NCI-H1694 treated with DMSO at 0.1 percent for 48 hours (cell line): Measurements from ENCODE around the gene HSH2D.

Source experiments
- DNase-seq: peaks from one replicate; lab custom pipeline; 2025; lab: John Stamatoyannopoulos, UW

HSH2D gene

DNA sequence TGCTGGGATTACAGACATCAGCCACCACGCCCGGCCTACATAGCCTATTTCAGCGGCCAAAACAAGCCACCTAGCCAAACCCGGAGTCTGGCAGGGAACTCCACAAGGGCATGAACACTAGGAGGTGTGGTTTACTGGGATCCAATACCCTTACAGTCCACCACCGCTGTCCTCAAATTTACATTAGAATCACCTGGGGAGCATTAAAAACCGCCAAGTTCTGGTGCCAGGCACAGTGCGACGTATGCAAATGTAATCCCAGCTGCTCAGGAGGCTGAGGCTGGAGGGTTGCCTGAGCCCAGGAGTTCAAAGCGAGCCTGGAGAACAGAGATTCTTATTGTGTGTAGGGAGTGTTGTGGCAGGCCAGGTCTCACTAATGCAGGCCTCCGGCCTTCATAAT is 50.0 kb downstream of the HSH2D start:
- no peak for DNase-seq

DNA sequence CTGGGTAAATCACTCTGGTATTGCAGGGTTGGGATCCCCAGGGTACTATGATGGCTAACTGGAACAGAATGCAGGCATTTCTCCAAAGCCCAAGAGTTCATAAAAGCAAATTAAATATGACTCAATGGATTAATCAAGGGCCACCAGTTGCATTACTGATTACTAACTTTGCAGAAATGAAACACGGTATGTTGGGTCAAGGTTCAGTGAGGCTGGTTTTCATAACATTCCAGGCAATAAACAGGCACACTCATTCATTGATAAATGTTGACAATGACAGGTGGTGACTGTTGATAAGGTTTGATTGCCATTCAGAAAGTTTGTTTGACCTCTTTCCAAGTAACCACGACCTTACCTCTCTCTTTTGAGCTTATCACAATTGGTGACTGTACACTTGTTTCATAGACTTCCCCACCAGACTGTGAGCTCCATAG is 53.7 kb downstream of the HSH2D start:
- no peak for DNase-seq

DNA sequence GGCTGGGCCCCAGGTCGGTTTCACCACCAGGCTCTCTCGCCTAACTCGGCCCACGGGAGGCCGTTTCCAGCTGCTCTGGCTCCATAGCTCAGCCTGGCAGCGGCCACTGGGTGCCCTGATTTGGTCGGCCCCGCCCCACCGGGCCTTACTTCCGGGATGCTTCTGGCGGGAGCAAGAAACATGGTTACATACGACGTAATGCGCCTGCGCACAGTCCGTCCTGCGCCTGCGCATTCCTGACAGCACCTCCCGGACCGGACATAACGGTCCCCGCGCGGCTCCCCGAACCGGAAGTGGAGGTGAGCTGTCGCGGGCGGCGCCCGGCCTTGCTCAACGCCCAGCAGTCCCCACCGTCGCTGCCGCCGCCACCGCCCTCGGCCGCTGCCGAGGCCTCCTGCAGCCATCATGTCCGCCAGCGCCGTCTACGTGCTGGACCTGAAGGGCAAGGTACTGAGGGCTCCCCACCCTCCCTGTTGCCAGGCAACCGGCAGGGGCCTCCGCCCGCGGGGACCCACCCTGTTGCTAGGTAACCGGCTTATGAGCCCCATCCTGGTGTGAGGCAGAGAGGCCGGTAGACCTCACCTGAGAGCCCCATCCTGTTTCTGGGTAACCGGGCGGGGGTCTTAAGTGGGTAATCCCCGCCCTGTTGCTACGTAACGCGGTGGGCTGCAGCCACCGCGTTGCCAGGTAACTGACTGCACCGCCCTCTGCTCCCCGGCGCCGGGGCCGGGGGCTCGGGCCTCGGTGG is 54.3 kb downstream of the HSH2D start, which contains the start of gene AP1M1:
Gene AP1M1, plus strand, starts transcription at position 290 of the 748 bp plus-strand sequence. Its CDS starts 116 bp downstream, at position 406.
- peak; percentile 86 for DNase-seq

DNA sequence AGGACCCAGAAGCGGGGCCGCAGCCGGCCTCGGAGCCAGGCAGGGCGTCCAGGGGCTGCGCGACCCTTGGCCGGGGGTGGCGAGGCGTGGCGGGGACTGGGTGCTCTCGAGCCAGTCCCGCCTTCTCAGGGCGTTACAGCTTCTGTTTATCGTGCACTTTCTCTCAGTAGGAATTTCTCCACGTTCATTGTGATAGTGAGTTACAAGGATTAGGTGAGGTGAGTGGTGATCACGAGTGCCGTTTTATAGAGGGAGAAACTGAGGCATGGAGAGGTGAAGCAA is 54.8 kb downstream of the HSH2D start:
- DNase-seq, result no peak

DNA sequence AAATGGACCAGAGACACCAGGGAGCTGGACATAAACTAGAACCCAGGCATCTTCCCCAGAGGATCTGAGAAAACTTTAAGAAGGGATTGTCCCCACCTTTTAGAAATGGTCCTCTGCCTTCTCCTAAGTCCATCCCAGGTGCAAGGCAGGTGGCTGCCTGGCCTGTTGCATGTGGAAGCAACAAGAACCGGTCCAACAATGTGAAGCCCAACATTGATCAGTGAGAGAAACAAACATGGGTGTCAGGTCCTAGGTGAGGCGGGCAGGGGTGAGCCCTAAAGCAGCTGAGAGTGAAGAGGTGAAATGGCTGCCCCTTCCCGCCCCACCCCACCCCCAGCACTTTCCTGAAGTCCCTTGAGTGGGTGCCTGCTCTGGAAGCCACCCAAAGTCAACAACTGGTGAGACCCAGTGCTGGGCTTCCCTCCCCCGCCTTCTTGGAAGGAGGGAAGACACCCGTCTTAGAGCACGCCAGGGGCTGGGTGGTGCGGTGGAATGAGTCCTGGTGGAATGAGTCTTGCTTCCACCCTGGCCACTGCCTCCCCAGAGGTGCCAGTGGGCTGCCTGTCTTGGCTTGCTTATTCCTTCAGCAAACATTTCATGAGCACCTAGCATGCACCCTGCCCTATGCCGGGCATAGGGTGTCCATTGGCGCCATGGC is 55.9 kb downstream of the HSH2D start:
- no peak for DNase-seq

DNA sequence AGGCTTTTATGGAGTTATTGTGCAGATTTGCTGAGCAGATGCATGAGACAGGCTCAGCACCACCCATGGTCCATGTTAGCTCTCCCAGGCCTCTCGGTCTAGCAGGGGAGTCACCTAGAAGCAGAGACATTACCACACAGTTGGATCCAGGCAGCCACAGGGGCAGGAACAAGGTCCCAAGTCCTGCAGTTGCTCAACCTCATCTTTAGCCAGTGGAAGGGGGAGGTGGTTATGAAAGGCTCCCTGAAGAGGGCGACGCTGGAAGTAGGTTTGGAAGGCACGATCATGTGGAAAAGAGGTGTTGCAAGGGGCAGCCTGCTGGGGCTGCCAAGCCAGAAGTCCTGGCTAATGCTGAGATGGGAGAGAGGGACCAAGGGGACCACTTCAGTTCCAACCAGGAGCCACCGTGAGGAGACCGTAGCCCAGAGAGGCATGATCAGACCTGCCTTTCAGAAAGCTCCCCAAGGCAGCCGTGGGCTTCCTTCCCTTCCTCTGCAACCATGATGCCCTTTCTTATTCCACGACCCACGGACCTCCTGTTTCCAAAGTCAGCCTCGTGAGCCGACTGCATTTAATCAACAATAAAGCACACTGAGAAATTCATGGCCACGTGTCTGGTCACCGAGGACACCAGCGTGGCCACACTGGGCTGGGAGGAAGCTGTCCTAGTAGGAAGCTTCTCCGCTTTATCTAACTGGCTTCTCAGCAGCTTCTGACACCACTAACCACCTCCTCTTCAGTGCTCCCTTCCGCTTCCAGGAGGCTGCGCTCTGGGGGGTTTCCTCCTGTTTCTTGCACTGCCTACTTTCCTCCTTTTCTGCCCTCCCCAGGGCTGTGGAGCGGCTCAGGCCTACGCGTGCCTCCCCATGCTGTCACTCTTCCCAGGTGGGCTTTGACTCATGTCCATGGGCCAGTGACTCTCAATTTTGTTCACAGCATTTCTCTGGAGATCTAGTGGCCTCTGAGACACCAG is 56.8 kb downstream of the HSH2D start:
- DNase-seq, result no peak

DNA sequence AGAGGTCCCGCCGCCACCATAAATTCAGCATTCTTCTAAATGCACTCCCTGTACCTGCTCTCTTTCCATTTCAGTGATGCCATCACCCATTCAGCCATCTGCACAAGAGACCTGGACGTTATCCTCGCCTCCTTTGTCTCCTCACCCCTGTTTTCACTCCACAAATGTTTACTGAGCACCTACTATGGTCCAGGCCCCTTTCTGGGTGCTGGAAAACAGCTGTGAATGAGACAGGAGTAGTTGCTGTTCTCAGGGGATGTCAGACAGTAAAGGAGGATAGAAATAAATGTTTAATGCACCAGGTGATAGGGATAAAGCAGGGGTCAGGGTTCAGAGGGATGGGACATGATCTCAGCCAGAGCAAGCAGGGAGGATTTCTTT is 57.5 kb downstream of the HSH2D start:
- no peak for DNase-seq

DNA sequence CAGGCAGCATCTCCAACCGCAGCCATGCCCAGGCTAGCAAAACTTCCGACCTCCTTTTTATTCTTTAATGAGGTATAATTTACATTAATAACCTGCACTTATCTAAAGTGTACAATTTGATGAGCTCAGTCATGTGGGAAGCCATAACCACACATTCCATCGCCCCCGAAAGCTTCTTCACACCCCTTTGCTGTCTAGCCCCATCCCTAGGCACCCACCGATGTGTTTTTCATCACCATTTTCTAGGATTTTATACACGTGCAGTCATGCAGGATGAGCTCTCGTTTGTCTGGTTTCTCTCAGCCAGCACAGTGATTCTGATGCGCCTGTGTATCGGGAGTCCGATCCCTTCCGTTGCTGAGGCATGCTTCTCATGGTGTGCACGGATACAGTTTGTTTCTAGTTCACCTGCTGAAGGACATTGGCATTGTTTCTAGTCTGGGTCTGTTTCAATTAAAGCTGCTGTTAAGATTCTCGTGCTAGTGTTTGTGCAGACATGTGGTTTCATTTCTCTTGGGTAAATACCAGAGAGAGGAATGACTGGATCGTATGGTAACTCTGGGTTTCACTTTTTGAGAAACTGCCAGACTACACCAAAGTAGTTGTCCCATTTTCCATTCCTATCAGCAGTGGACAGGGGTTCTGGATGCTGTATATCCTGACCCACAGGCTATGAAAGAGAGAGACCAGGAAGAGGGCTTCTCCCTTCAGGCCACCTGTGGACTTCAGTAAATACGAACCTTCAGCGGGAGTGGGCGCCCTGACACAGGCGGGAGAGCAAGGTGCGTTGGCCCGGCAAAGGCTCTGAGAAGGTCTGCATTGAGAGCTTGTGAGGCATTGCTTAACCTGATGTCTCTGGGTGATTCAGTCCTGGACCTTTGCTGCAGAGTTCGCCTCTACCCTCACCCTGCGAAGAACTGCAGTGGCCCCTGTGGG is 59.1 kb downstream of the HSH2D start:
- DNase-seq, result no peak

DNA sequence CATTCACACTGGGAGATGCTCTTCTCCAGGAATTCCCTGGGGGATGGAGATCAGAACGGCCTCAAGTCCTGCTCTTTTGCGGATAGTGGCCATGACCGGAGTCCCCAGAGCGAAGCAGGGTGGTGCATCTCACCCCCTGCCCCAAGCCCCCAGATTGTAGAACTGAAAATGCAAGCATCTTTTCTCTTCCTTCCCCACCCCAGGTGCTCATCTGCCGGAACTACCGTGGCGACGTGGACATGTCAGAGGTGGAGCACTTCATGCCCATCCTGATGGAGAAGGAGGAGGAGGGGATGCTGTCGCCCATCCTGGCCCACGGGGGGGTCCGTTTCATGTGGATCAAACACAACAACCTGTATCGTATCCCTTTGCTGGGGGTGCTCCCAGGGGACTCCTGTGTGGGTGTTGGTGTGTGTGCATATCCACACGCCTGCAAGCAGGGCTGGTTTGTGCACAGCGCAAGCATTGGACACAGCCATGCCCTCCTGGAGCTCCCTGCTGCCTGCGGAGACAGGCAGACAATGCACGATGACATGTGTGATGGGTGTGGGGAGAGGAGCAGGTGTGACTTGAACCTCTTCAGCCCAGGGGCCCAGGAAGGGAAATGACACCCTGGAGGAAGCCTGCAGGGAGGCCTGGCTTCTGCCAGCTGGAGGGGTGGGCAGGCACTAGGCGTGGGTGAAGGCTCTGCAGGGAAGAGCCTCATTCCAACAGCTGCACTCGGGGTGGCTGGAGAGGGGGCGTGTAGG is 59.9 kb downstream of the HSH2D start:
- DNase-seq, result no peak

DNA sequence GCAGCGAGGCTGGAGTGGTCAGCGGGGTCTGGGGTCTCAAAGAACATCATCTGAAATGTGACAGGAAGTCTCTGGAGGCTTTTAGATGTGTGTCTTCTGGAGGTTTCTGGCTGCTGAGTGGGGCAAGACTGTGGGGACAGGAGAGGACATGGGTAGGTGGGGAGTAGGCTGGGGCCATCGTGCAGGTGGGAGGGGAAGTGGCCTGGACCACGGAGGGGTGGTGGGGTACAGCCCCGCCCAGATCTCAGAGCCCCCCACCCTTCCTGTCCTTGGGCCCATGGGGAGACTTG is 60.5 kb downstream of the HSH2D start:
- no peak for DNase-seq

DNA sequence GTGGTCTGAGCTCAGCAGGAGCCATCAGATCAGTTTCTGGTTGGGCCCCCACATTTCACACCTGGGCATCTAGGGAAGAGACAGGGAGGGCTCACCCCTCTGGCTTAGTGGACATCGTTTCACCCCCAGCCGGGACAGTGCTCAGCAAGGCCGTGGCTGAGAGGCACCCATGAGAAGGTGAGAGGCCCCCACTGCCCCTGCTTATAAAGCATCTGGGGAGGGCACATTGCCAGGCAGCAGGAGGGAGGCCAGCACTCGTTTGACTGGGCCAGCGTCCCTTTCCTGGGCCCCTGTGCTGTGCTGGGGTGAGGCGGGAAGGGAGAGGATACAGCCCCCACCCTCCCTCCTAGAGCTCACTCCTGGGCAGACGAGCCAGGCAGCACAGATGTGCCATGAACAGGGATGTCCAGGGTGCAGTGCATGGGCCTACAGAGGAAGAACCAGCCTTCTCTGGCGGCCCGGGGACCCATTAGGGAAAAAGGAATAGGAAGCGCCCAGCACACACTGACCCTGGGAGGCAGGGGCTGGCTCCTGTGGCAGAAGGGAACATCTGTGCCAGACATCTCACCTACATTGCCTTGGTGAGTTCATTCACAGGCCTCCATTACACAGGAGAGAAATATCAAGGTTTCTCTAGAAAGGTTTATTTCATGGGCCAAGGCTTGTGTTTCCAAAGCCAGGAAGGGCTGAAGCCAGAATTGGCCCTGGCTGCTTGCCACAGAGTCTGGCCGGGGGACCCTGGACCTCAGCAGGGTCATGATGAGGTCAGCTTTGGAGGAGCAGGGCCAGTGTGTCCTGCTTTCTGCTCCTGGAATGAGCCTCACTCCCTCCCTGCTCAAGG is 61.9 kb downstream of the HSH2D start:
- no peak for DNase-seq

DNA sequence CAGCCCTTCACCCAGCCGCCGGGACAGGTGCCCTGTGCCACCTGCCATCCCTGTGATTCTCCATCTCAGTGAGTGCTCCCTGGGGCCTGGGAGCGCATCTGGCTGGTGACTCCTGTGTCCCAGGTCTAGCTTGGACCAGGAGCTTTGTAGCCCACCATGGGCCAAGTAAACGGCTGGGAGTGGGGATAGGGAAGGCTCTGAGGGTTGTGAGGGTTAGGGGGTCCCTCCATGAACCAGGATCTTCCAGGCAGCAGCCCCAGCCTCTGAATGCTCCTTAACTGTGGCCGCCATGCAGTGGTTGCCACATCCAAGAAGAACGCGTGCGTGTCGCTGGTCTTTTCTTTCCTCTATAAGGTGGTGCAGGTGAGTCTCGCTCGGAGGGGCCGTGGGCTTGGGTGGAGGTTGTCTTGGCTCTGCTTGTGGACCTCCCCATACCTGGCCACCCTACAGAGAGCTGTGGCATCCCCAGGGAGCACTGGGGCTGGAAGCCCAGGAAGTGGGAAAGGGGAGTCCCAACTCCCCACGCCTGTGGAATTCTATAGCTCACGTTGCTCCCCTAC is 62.6 kb downstream of the HSH2D start:
- DNase-seq, result no peak

DNA sequence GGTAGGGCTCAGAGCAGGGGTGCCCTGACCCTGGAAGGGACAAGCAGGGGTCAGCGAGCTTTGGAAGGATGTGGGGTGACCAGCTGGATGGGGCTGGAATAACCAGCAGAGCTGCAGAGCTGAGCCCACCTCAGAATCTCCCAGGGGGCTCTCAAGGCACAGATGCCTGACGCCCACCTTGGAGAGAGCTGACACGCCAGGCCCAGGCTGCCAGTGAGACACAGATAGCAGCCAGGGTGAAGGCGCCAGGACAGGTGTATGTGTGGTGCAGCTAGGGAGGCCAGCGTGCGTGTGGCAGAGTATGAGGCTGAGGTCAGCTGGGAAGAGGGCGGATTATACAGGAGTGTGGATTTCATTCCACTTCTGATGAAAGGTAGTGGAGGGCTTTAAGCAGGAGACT is 63.2 kb downstream of the HSH2D start:
- no peak for DNase-seq

DNA sequence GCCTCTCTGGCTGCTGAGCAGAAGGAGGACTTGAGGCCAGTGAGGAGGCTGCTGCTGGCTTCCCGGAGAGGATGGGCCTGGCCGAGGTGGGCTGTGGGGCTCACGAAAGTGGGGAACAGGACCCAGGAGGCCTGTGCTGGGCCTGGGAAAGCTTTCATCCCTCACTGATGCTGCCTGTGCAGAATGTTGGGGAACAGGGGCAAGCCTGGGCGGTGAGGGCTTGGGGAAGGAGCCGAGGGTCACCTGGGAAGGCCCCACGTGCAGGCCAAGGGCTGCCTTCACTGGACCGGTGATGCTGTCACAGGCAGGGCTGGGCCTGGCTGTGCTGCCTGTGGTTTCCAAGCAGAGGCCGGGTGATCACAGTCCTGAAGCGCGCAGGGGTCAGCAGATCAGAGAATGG is 63.6 kb downstream of the HSH2D start:
- no peak for DNase-seq

DNA sequence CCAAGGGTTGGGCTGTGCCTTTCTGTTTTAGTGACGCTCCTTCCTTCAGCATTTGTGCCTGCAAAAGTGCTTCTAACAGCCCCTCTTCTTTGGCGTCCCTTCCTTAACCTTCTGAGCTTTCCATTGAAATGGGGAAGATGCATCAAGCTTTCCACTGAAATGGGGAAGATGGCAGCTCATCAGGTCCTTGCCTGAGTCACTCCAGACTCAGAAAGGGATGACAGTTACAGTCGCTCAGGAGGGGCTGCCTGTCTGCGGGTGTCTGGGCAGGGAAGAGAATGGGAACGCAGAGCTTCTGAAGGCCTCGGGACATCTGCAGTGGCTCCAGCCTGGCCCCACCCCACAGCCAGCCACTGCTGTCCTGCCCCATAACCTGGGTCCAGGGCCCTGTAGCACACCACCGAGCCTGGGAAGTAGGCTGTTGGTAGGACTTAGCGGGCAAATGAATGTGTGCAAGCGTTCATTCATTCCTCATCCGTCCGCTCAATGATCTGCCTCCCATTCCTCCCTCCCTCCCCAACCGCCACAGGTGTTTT is 64.1 kb downstream of the HSH2D start:
- DNase-seq, result no peak
